PC-9 (cell line): Measurements from ENCODE around the gene ITGAE.

Experiments
- CTCF ChIP-seq: fragments of 200-600 bp; sonication (generic); conservative IDR thresholded peaks from 2 replicates; pipeline ENCODE4 v1.6.1; 2017; ENCODE audit warnings: mixed run types, antibody characterized with exemption, mild to moderate bottlenecking, moderate library complexity
- EZH2 ChIP-seq: fragments of 200-600 bp; sonication (generic); IDR thresholded peaks from 2 replicates; pipeline ENCODE4 v1.8.0; 2017; ENCODE audit warnings: antibody characterized with exemption, low read depth

DNA sequence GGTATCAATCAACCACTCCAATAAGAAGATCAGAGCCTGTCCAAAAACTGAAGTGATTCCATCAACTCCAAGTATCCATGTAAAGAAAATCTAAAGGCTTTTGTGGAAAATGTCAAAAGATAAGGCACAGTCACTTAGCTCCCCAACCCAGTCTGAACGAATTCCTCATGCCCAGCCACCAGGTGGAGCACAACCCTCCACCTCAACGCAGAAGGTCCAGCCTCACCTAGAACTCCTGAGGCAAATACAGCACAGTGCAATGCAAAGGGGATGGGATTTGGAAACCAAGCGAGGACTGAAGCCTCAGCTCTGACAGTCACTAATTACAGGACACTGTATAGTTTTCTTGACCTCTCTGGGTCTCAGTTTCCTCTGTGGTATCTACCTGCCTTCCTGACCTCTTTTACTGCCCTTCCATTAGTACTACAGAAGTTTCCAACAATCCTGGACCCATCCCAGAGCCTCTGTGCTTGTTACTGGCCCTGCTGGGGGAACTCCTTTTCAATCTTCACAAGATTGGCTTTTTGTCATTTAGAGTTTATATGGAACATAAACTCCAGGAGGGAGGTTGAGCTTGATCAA, 43.0 kb upstream of the ITGAE start:
- TF ChIP-seq CTCF (peak; percentile 76), EZH2 (no peak)
